ENCODE results near the gene UBAC2. TPM values are rescaled to one million over a fixed set of nuclear protein-coding genes. Genes with fewer than 3 reads are reported as not detected.

Gene UBAC2
- total and polyA plus RNA-seq, 10 donors: 49.3 to 82.1 (median 66.2) TPM

DNA sequence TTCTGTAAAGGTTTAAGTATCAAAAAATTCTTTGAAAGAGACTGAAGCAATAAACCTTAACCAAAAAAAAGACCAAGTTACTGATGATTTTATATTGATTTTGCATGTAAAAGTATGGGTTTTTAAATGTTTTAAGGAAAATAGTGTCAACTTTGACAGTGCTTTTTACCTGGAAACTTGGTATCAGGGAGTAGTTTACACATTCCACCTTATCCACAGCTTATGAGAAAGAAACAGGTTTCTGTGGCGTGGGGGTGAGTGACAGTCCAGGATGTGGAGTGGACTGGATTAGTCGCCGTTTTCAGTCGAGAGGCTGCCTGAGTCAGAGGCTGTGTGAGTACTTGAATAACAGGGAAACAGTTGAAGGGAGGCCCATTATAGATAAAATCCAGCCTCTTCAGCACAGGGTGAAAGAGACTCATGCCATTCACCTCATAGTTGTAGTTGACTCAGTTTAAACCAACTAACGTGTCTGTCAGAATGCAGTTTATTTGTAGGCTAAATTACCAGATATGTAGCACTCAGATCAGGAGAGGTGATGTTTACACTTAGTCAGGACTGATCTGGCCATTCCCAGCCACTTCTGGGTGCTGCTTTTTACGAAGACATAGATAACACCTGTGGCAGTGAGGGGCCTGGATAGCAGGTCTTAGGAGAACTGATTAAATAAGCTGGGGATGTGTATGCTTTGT lies 107.1 kb downstream of the UBAC2 start:
- Histone ChIP-seq H3K27ac (peak overlapping the region; percentile 60 to 90 (median 81)), H3K4me1 (peaks cover 19 to 99% (median 68%) of the 10 kb centered on the region in 6 donors), H3K36me3 (peaks cover 0 to 32% (median 0%) of the 10 kb centered on the region in 6 donors), H3K9me3 (no peaks in the 10 kb centered on the region), H3K27me3 (replicated peaks in 1 of 7) (no peaks in the 10 kb centered on the region), H3K4me3 (peak overlapping the region in 4 of 8 donors; percentile 8 to 70 (median 46))
- TF ChIP-seq POLR2AphosphoS5 (IDR thresholded peaks at IDR 0.05): no peak
- no peak for TF ChIP-seq POLR2A (IDR thresholded peaks at IDR 0.05)
- TF ChIP-seq, protein P1, sequence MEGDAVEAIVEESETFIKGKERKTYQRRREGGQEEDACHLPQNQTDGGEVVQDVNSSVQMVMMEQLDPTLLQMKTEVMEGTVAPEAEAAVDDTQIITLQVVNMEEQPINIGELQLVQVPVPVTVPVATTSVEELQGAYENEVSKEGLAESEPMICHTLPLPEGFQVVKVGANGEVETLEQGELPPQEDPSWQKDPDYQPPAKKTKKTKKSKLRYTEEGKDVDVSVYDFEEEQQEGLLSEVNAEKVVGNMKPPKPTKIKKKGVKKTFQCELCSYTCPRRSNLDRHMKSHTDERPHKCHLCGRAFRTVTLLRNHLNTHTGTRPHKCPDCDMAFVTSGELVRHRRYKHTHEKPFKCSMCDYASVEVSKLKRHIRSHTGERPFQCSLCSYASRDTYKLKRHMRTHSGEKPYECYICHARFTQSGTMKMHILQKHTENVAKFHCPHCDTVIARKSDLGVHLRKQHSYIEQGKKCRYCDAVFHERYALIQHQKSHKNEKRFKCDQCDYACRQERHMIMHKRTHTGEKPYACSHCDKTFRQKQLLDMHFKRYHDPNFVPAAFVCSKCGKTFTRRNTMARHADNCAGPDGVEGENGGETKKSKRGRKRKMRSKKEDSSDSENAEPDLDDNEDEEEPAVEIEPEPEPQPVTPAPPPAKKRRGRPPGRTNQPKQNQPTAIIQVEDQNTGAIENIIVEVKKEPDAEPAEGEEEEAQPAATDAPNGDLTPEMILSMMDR (IDR thresholded peaks at IDR 0.05 in 8 of 11, conservative IDR thresholded peaks at IDR 0.05 in 3 of 11): no peak
- intact Hi-C loops (cut with DNase I; ENCODE audit: low total_unique reads): no loop called here
- 43 to 49% (median 46%) methylated on average over 6 of the region's 6 CpGs for WGBS, 5 donors
- DNase-seq: no peak

- H3K4me3 ChIP-seq: no peak overlapping the region
- H3K27me3 ChIP-seq (replicated peaks in 1 of 7): no peaks in the 10 kb centered on the region
- peaks cover 24 to 99% (median 68%) of the 10 kb centered on the region in 6 donors for H3K4me1 ChIP-seq
- peak overlapping the region in 7 of 8 donors; percentile 60 to 90 (median 82) for H3K27ac ChIP-seq
- no peak for DNase-seq
- WGBS, 5 donors: 78 to 89% (median 86%) methylated on average over 3 of the region's 3 CpGs
- TF ChIP-seq, protein P1 (IDR thresholded peaks at IDR 0.05 in 8 of 11, conservative IDR thresholded peaks at IDR 0.05 in 3 of 11): no peak
- peaks cover 0 to 24% (median 0%) of the 10 kb centered on the region in 6 donors for H3K36me3 ChIP-seq
- intact Hi-C loops (cut with DNase I; ENCODE audit: low total_unique reads): no loop called here
- H3K9me3 ChIP-seq: no peaks in the 10 kb centered on the region
Observed at GRCh38 chr13:99308471-99309087, 107.9 kb downstream of the UBAC2 start.

DNA sequence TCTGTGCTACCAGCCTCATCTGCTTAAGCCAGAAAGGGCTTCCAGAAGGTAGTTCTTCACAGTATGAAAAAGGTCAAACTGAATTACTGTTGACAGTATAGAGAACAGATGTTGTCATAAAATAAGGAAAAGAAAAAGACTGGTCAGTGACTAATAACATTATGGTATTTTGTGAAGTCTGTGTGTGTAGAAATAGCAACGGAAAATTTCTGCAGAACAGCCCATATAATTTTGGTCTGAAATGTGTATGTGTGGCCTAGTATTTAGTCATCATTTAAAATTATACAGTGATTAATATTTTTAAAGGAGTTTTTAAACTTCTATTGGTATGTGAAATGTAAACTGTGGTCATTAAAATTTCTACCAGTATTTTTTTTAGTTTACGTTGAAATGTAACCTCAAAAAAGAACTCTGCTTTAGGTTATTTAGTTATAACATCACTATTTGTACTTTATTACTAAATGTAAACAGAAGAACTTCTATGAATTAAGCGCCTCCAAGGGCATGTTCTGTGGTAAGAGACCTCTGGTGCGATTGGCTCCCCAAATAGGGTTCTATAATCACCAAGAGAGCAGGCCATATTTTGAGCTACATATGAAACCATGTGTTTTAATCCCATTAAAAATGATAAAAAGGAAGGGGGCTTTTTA lies 109.9 kb downstream of the UBAC2 start:
- Histone ChIP-seq H3K36me3 (peaks cover 0 to 24% (median 0%) of the 10 kb centered on the region in 6 donors), H3K9me3 (no peaks in the 10 kb centered on the region), H3K27ac (peak overlapping the region in 4 of 8 donors; percentile 35 to 84 (median 68)), H3K27me3 (replicated peaks in 1 of 7) (no peaks in the 10 kb centered on the region), H3K4me1 (peaks cover 41 to 99% (median 75%) of the 10 kb centered on the region in 6 donors), H3K4me3 (no peak overlapping the region)
- no peak for DNase-seq
- intact Hi-C loops (cut with DNase I; ENCODE audit: low total_unique reads): loop anchor here (5.0 kb wide), 1 partner anchor 42 kb away; no protein-coding TSS in a partner anchor
- 65 to 79% (median 74%) methylated on average over 4 of the region's 4 CpGs for WGBS, 5 donors
- TF ChIP-seq, protein P1 (IDR thresholded peaks at IDR 0.05 in 8 of 11, conservative IDR thresholded peaks at IDR 0.05 in 3 of 11): no peak
- TF ChIP-seq POLR2AphosphoS5 (IDR thresholded peaks at IDR 0.05): no peak
- TF ChIP-seq POLR2A (IDR thresholded peaks at IDR 0.05): no peak

Measured in spleen (tissue), 11 donors.